DMS153 treated with DMSO at 0.1 percent for 48 hours (cell line): Measurements from ENCODE around the gene PREPL.
"Not testable (repeated sequence)": the region's sequence is repeated elsewhere in the genome, so short reads cannot be mapped to it uniquely, and the experiment has no call there.

Experiments
- DNase-seq: peaks from one replicate; lab custom pipeline; 2025; ENCODE audit not compliant: unreplicated experiment; lab: John Stamatoyannopoulos, UW

Gene PREPL

DNA sequence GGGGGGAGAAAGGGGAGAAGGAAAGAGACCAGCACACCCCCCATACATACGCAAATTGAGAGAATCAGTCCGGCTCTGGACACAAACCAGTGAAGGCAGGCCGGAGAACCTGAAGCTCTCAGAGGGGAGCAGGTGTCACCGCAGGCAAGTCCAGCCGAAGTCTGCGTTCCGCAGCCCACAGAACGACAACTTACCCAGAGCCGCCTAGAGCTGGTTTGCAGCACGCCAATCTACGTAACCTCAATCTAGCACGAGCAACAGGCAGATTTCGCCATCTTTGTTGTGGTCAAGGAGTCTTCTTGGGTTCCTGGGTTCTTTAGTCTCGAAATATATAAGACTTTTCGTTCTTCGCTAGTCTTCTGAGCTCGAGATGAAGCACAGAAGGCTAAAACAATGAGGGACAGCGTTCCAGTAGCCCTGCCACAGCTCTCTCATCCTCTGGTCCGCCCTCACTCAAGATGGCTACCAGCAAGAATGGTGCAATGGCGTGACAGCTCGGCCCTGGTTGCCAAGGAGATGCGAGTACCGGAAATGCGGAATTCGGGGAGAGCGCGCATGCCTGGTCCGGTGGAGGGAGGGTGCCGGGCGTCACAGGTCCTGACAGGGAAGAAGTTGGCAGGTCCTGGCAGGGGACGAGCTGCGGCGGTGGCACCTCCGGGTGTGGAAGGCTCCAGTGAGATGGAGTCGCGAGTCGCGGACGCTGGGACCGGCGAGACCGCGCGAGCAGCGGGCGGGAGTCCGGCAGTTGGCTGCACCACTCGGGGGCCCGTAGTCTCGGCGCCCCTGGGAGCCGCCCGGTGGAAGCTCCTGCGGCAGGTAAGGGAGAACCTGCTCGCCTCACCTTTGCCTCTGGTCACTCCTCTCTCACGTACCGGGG lies at the start of gene PREPL, which contains the start of gene CAMKMT:
PREPL (minus strand) TSS at position 165 of the 877 bp plus-strand sequence. CDS start 15,152 bp downstream, outside the sequence.
CAMKMT (plus strand) TSS at position 618 of the 877 bp plus-strand sequence.
- peak; percentile 91 for DNase-seq

GRCh38 chr2:44398243-44398897 lies 37.1 kb upstream of the PREPL start:
- no peak for DNase-seq

GRCh38 chr2:44397447-44398175 lies 36.3 kb upstream of the PREPL start:
- no peak for DNase-seq

GRCh38 chr2:44392338-44392943 lies 31.1 kb upstream of the PREPL start:
- no peak for DNase-seq

GRCh38 chr2:44389895-44390294 lies 28.6 kb upstream of the PREPL start:
- no peak for DNase-seq

DNA sequence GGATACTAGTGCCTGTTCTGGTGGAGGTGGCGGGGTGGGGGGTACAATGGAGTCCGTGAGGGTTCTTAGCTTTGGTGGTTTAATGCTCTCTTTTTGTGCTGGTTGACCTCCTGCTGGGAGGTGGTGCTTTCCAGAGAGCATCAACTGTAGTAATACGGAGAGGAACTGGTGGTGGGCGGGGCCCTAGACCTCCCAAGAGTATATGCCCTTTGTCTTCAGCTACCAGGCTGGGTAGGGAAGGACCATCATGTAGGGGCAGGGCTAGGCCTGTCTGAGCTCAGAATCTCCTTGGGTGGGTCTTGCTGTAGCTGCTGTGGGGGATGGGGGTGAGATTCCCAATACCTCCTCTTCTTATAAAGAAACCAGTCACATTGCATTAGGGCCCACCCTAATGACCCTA lies 27.6 kb upstream of the PREPL start:
- DNase-seq = no peak

DNA sequence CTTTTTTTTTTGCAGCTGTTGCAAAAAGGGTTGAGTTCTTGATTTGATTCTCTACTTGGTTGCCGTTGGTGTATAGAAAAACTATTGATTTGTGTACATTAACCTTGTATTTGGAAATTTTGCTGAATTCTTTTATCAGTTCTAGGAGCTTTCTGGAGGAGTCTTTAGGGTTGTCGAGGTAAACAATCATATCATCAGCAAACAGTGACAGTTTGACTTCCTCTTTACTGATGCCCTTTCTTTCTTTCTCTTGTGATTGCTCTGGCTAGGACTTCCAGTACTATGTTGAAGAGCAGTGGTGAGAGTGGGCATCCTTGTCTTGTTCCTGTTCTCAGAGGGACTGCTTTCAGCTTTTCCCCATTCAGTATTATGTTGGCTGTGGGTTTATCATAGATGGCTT lies 23.9 kb upstream of the PREPL start:
- not testable (repeated sequence) for DNase-seq

DNA sequence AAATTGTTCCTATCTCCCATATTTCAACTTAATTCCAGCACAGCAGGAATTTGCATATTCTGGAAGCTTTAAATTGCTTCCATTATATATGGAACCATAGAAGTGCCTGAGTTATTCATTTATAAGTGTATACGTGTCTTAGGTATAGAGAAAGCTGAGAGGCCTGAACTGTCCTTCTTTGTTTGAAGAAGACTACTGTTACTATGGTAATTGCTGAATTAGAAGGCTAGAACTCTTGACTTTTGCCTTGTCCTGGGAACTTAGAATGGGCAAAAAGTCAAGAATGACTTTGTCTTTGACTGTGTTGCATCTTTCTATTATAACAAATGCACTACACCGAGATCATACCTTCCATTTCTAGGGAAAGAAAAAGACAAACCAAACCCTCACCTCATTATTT lies 16.2 kb upstream of the PREPL start:
- no peak for DNase-seq

GRCh38 chr2:44372246-44372645 lies 11.0 kb upstream of the PREPL start:
- DNase-seq = no peak

- no peak for DNase-seq
Measured at GRCh38 chr2:44371445-44371844, 10.2 kb upstream of the PREPL start.

DNA sequence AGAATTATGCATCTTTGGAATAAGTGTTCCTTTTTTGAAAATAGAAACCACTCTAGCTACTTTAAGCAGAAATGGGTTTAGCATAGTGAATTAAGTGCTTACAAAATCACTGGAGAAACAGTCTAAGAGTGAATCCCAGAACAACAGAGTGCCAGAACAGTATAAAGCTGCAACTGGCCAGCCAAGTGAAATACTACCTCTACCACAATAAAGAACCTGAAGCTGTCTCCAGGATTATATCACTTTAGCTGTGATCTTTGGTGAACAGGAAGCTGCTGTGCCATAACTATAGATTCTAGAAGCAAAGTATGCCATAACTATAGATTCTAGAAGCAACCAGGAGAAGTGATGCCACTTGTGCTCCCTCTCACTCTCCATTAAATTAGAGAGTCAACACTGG lies 8.1 kb upstream of the PREPL start:
- no peak for DNase-seq

DNA sequence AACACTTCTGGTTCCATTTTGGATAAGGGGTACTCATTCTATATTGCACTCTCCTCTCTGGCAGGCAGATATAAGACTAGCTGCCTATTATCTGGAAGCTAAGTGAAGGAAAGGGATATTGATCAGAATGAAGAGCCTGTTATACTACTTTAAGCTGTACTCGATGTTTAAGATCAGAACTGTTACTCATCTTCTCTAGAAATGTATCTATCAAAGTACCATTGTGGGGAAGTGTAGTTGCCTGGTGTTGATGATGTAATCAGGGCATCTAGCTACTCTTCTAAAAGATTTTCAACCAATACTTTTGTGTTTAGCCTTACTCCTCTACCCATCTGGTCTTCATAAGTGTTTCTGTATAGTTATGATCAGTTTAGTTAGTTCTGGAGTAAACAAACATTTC lies 6.3 kb upstream of the PREPL start:
- no peak for DNase-seq

DNA sequence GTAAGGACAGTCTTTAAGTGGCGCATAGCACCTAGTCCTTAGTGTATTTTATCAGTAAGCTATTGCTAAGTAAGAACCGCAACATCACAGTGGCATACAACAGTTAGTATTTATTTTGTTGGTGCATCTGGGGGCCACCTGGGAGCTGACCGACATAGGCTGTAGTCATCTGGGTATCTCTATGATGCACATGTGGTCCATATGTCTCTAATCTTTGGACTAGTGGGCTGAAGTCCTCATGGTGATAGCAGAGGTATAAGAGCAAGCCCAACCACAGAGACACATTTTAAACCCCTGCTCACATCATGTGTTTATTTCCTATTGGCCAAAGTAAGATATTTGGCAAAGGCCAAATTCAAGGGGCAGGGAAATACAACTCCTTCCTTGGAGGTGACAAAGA lies 3.3 kb upstream of the PREPL start:
- no peak for DNase-seq

GRCh38 chr2:44362207-44363015 lies 1.1 kb upstream of the PREPL start:
- DNase-seq = no peak

- DNase-seq = no peak
Measured at GRCh38 chr2:44360749-44361329, 455 bp downstream of the PREPL start.

DNA sequence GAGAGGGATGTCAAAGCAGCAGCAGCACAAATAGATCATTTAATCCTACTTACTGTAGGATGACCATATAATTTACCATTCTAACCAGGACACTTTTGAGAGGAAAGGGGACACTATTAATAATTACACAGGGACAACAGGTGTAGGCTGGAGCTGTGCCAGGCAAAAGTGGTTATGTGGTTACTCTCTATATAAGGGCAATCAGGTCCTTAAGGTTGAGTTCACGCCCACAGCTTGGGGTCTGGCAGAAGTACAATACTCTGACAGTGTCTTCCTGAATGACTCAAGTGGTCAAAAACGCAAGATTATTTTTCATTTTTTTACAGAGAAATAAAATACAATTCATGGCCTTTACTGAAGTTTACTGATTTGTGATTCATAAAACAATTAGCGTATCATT lies 2.8 kb downstream of the PREPL start:
- DNase-seq = no peak

- DNase-seq = no peak
Measured at GRCh38 chr2:44354761-44355160, 6.5 kb downstream of the PREPL start.

- DNase-seq = no peak
Measured at GRCh38 chr2:44352510-44352909, 8.8 kb downstream of the PREPL start.

DNA sequence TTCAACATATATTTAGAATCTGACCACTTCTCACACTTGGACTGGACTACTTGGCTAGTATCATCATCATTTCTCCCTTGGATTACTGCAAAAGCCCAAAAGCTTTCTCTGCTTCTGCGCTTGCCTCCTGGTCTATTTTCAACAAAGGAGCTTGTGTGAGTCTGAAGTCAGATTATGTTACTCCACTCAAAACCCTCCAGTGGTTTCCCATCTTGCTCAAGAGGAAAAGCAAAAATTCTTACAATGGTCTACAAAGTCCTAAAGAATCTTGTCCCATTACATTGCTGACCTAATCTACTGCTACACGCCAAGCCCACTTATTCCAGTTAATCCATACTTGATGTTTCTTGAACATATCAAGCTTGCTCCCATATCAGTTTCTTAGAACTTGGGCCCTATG lies 9.6 kb downstream of the PREPL start:
- no peak for DNase-seq

- no peak for DNase-seq
Measured at GRCh38 chr2:44351088-44351487, 10.2 kb downstream of the PREPL start.
